Lower lobe of right lung (tissue), 2 donors: ENCODE measurements around the gene LYSET. TPM values are rescaled to one million over a fixed set of nuclear protein-coding genes. Genes with fewer than 3 reads are reported as not detected.

Experiments used
- ATAC-seq, 2 donors: fragments of 200-7000 bp; cut with Tn5 transposase; one replicate each; pipeline ENCODE4 v1.9.1; 2020 to 2022; ENCODE audit warnings: mild to moderate bottlenecking in 2 of 2, moderate library complexity in 2 of 2
- DNase-seq: peaks from one replicate; pipeline ENCODE4 v3.0.0-alpha.2; 2020
- H3K27ac ChIP-seq: fragments of 200-600 bp; one replicate; pipeline ENCODE4 v1.8.0; 2022
- H3K27me3 ChIP-seq: fragments of 200-600 bp; one replicate; pipeline ENCODE4 v1.8.0; 2022; ENCODE audit warnings: low read depth
- H3K36me3 ChIP-seq: fragments of 200-600 bp; one replicate; pipeline ENCODE4 v1.8.0; 2022; ENCODE audit warnings: mild to moderate bottlenecking
- H3K4me1 ChIP-seq: fragments of 200-600 bp; one replicate; pipeline ENCODE4 v1.8.0; 2022
- H3K4me3 ChIP-seq: fragments of 200-600 bp; one replicate; pipeline ENCODE4 v1.8.0; 2022; ENCODE audit warnings: mild to moderate bottlenecking
- H3K9me3 ChIP-seq: fragments of 200-600 bp; one replicate; pipeline ENCODE4 v1.8.0; 2022
- intact Hi-C: fragments of 100-400 bp; cut with DNase I; formaldehyde crosslinking; loops from one replicate; pipeline ENCODE4 v1.11.0; 2022
- total RNA-seq: library from RNA; stranded (reverse); fragmentation: NEBNext Ultra II Directional; extraction: Animal tissue kit (Norgen Biotek cat#: 25700); gene quantifications from one replicate; pipeline ENCODE4 v1.2.1, GENCODE V29; 2021
- TF ChIP-seq, protein P1 (sequence below): fragments of 200-600 bp; IDR thresholded peaks from one replicate; pipeline ENCODE4 v1.8.0; 2022; ENCODE audit warnings: antibody characterized with exemption, mild to moderate bottlenecking
- donor health status: DM: no; HTN: yes; CAD: no; lungs with severe emphysema.

The LYSET gene
- total RNA-seq, 1 donor from 2014 or later, result 43.9 TPM

DNA sequence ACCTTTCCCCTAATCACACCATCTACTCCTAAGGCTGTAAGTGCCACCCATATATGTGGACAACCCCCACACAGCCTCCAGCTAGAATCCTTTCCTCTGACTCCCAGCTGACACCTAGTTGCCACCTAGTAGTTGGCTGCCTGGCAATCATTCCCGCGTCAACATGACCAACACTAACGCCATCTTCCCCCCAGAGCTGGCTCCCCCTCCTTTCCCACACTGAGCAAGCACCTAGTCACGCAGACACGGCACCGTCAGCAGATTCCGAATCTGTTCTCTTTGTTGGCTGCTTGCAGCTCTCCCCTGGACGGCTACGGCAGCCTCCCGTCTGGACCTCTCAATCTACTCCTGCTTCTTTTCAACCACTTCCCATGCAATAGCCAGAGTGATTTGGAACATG lies 49.7 kb downstream of the LYSET start:
- no peaks in the 10 kb centered on the region for H3K4me1 ChIP-seq

More for the DNA sequence above, 49.7 kb downstream of the LYSET start:
- Histone ChIP-seq H3K9me3 (no peaks in the 10 kb centered on the region), H3K4me3 (no peak overlapping the region), H3K36me3 (peaks cover 3% of the 10 kb centered on the region), H3K27ac (no peak overlapping the region), H3K27me3 (no peaks in the 10 kb centered on the region)
- TF ChIP-seq, protein P1, sequence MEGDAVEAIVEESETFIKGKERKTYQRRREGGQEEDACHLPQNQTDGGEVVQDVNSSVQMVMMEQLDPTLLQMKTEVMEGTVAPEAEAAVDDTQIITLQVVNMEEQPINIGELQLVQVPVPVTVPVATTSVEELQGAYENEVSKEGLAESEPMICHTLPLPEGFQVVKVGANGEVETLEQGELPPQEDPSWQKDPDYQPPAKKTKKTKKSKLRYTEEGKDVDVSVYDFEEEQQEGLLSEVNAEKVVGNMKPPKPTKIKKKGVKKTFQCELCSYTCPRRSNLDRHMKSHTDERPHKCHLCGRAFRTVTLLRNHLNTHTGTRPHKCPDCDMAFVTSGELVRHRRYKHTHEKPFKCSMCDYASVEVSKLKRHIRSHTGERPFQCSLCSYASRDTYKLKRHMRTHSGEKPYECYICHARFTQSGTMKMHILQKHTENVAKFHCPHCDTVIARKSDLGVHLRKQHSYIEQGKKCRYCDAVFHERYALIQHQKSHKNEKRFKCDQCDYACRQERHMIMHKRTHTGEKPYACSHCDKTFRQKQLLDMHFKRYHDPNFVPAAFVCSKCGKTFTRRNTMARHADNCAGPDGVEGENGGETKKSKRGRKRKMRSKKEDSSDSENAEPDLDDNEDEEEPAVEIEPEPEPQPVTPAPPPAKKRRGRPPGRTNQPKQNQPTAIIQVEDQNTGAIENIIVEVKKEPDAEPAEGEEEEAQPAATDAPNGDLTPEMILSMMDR, result no peak
- DNase-seq (no peak), ATAC-seq (no peak)
- intact Hi-C loops, result no loop called here

Other genes starting within 250 kb of the LYSET start
- gene ITPK1, start 69.4 kb upstream of the LYSET start, total RNA-seq, result 129 TPM
- 30.3 TPM for gene MOAP1, start 420 bp upstream of the LYSET start, total RNA-seq
- gene GON7, start 21.7 kb downstream of the LYSET start, total RNA-seq, result 12.9 TPM
- gene UBR7, start 21.9 kb downstream of the LYSET start, total RNA-seq, result 14.5 TPM
- 39.4 TPM for gene BTBD7, start 147.7 kb downstream of the LYSET start, total RNA-seq
- not detected for gene COX8C, start 161.9 kb downstream of the LYSET start, total RNA-seq
- 0.18 TPM for gene UNC79, start 245.6 kb downstream of the LYSET start, total RNA-seq